DMS153 treated with DMSO at 0.1 percent for 48 hours (cell line): ENCODE results near the gene RAB1B.
"Not testable (repeated sequence)": the region's sequence is repeated elsewhere in the genome, so short reads cannot be mapped to it uniquely, and the experiment has no call there.

ENCODE experiments used
- DNase-seq: peaks from one replicate; lab custom pipeline; 2025; ENCODE audit not compliant: unreplicated experiment; lab: John Stamatoyannopoulos, UW

Gene RAB1B

DNA sequence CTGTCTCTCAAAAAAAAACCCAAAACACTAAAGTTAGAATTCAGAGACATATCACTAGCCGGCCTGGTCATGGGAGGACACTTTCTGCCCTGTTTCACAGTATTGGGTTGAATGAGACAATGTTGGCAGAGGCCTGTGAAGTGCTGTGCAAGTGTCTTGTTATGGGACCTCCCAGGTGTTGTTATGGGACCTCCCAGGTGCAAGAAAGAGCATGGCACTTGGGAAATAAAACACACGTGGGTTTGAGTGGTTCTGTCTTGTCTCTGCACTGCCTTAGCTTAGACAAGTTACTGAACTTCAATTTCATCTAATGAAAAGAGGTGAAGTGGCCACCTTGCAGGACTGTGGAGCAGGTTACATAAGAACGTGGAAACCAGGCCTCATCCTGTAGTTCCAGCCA, 28.9 kb upstream of the RAB1B start:
- DNase-seq, result no peak

DNA sequence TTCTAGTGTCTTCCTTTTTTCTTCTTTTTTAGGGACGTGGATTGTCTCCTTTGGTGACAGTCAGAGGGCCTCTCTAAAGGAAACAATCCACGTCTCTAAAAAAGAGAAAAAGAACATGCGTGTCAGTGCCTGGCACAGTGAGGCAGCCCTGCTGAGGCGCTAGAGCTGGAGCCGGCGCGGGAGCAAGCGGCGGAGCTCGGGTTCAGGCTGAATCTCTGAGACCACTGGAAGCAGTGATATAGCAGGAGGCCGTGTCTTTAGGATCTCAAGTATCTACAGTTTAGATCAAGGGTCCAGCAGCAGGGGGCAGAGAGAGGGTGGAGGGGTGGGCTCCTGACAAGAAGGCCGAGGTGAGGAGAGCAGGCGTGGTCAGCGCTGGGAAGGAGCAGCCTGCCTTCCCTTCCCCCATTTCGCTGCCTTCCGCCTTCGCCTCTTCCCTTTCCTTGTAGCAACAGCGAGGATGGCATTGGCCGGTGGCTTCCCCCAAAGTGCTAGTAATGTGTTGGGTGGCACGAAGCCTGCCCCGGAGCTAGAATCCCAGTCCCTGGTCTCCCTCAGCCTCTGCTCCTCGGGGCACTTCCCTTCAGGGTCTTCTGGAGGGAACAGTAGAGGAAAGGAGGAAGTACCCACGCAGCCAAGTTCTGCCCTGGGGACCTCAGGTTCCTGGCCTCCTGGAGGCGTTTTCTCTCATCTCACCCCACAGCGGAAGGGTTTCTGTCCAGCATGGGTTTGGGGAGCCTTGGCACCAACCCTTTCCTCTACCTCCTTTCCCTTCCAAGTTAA, 28.2 kb upstream of the RAB1B start:
- no peak for DNase-seq

- no peak for DNase-seq
Measured at GRCh38 chr11:66240781-66241136, 27.7 kb upstream of the RAB1B start.

GRCh38 chr11:66242095-66242765, 26.2 kb upstream of the RAB1B start:
- no peak for DNase-seq

GRCh38 chr11:66243782-66244535, 24.5 kb upstream of the RAB1B start:
- no peak for DNase-seq

DNA sequence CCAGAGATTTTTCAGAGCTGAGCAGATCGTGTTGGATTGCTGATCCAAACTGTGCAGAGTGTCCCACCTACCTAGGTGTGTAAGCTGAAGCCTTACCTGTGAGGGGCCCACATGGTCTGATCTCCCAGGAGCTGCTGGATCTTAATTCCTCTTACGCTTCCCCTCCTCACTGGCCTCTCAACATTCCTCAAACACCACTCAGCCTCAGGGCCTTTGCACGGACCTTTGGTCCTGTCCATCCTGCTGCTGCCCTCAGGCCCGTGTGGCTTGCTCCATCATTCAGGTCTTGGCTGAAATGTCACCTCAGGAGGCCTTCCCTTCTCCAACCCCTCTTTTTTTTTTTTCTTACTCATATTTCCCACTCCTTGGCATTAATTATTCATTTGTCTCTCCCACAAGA, 21.1 kb upstream of the RAB1B start:
- DNase-seq, result no peak

GRCh38 chr11:66247801-66248200, 20.6 kb upstream of the RAB1B start:
- DNase-seq, result no peak

DNA sequence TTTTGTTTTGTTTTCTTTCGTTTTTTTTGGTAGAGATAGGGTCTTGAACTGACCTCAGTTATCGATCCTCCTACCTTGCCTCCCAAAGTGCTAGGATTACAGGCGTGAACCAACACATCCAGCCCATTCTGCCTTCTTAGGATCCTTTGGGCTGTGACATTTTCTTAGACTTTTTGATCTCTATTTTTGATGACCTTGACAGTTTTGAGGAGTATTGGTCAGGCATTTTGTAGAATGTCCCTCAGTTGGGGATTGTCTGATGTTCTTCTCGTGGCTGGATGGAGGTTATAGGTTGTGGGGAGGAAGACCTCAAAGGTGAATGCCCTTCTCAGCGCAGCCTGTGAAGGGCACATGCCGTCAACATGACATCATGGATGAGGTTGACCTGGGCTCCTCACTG, 19.5 kb upstream of the RAB1B start:
- no peak for DNase-seq

DNA sequence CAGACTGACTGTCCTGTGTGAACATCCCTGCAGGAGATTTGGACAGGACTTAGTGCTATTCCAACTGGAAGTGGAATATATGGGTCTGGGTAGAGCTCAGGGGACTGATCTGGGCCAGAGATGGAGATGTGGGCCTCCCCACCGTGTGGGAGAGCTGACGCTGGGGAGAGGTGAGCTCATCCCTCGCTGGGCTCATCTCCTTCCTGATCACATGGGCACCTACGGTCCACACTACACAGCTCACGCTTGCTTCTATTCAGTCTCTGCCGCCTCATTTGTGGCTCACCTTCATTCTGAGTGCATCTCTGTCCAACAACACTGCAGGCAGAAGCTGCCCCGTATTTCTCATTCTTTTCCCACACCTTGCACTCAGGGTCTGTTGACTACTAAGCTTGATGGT, 16.6 kb upstream of the RAB1B start:
- no peak for DNase-seq

DNA sequence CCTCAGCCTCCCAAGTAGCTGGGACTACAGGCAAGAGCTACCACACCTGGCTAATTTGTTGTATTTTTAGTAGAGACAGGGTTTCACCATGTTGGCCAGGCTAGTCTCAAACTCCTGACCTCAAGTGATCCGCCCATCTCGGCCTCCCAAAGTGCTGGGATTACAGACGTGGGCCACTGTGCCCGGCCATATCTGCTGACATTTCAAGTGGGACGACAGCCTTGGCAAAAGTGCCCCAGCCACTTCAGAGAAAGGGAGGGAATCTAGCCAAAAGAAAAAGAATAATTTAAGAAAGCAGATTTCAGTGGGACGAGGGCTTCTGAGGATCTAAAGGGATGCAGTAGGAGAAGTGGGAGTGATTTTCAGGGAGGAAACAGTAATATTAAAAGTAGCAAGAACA, 15.4 kb upstream of the RAB1B start:
- DNase-seq, result not testable (repeated sequence)

GRCh38 chr11:66258473-66258893, 10.0 kb upstream of the RAB1B start:
- DNase-seq, result no peak

GRCh38 chr11:66259225-66259624, 9.2 kb upstream of the RAB1B start:
- no peak for DNase-seq

DNA sequence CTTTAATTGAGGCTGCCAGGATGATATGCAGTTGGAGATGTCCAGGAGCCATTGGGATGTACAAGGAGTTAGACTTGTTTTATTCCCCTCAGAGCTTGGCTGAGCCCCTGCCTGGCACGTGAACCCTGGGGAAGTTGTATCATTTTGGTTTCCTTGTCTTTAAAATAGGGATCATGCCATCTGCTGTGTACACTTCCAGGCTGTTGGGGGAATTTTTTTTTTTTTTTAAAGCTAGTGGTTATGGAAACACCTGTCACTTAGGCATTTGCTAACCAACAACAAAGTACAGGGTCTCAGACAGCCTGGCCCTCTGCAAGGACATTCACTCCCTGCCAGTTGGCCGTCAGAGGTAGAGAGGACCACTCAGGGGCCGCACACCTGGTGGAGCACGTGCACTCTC, 8.5 kb upstream of the RAB1B start:
- DNase-seq, result no peak

DNA sequence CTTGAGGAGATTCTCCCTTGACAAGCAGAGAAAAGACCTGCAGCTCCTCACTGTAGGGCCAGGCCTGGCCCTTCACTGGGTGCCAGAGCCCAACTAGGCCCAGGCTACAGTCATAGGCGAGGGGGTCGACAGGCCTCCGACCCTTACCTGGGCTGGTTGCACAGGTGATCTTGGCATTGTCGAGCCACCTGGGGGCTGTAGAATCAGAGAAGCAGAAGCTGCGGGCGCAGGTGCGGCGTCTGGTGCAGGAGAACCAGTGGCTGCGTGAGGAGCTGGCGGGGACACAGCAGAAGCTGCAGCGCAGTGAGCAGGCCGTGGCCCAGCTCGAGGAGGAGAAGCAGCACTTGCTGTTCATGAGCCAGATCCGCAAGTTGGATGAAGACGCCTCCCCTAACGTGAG, 6.9 kb upstream of the RAB1B start:
- no peak for DNase-seq

GRCh38 chr11:66262191-66262590, 6.2 kb upstream of the RAB1B start:
- no peak for DNase-seq

- DNase-seq, result no peak
Measured at GRCh38 chr11:66262696-66263095, 5.7 kb upstream of the RAB1B start.

DNA sequence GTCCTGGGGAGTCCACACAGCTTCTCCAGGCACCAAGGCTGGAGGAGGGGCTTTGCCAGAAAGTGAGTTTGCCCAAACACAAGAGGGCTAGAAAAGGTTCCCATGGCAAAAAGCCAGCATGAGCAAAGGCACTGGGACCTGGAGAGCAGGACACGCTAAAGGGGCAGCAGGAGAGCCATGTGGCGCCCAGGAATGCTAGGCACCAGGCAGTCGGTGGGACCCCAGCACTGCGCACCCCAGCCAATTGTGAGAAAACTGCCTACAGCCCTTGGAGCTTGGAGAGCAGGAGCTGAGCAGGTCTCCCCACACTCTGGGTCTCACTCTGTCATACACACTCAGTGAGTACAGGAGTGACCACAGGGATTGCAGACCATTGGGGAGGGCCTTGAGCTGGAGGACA, 5.2 kb upstream of the RAB1B start:
- DNase-seq, result no peak

DNA sequence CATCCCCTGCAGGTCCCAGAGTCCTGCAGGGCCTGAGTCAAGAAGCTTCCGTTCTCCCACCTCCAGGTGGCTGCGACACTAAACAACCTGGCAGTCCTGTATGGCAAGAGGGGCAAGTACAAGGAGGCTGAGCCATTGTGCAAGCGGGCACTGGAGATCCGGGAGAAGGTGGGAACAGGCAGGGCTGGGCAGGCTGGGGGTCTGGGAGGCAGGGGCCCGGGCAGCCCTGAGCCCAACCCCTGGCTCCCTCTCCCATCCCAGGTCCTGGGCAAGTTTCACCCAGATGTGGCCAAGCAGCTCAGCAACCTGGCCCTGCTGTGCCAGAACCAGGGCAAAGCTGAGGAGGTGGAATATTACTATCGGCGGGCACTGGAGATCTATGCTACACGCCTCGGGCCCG, 4.7 kb upstream of the RAB1B start:
- no peak for DNase-seq

DNA sequence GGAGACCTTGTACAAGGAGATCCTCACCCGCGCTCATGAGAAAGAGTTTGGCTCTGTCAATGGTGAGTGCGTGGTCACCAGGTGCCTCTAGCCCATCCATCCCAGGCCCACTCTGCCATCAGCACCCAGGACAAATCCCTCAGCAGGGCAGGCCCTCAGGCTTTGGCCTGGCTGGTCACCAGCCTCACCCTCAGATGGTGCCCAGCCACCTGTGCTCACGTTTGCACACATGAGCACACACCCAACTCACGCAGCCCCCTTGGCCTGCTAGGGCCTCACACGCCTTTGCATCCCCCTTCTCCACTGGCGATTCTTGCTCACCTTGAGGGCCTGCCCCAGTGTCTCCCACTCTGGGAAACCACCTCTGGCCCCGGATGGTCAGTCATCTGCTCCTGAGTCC, 4.1 kb upstream of the RAB1B start:
- no peak for DNase-seq

GRCh38 chr11:66264914-66265313, 3.5 kb upstream of the RAB1B start:
- no peak for DNase-seq

DNA sequence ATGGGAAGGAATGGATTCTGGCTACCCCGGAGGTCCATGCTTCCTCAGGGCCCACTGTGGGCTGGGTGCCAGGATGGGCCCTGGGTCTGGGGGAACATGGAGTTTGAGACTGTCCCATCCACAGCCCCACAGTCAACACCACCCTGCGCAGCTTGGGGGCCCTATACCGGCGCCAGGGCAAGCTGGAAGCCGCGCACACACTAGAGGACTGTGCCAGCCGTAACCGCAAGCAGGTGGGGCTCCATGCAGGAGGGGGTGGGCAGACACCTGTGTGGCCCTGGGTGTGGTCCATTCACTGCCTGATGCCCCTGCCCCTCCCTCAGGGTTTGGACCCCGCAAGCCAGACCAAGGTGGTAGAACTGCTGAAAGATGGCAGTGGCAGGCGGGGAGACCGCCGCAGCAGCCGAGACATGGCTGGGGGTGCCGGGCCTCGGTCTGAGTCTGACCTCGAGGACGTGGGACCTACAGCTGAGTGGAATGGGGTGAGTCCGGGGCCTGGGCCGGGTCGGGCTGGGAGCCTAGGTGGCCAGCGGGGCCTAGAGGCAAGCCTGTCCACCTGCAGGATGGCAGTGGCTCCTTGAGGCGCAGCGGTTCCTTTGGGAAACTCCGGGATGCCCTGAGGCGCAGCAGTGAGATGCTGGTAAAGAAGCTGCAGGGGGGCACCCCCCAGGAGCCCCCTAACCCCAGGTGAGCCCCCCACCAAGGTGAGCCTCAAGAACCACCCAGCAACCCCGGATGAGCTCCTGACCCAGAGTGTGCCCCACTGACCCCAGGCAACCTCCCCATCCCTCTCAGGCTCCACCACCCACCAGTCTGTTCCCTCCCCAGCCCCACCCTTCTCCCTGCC, 2.7 kb upstream of the RAB1B start:
- no peak for DNase-seq
